SK-N-MC (cell line): ENCODE measurements around the gene CPT2.

Experiments used
- EZH2 ChIP-seq: fragments of 200-600 bp; sonication (generic); IDR thresholded peaks from one replicate; pipeline ENCODE4 v1.6.1; 2017; ENCODE audit warnings: antibody characterized with exemption
- POLR2AphosphoS5 ChIP-seq: IDR thresholded peaks from 2 replicates; pipeline ENCODE4 v1.6.1; 2012; ENCODE audit warnings: mild to moderate bottlenecking, low read depth, low read length, borderline replicate concordance

GRCh38 chr1:53180226-53180625 is 16.4 kb upstream of the CPT2 start:
- TF ChIP-seq EZH2 (no peak), POLR2AphosphoS5 (no peak)
